H1 (cell line): Measurements from ENCODE around the gene PPM1L. TPM values are rescaled to one million over a fixed set of nuclear protein-coding genes. Genes with fewer than 3 reads are reported as not detected.

Experiments used
- CTCF ChIA-PET: fragments of 300-600 bp; sonication (Branson Sonifier 250); formaldehyde crosslinking; loops from one replicate; lab custom pipeline; 2021; ENCODE audit not compliant: partially characterized antibody; lab: Charles Lee
- POLR2A ChIA-PET: fragments of 300-600 bp; sonication (Branson Sonifier 250); formaldehyde crosslinking; loops from one replicate; lab custom pipeline; 2021; ENCODE audit warnings: inconsistent platforms; ENCODE audit not compliant: partially characterized antibody; lab: Charles Lee
- DNase-seq, 2 experiments: peaks; one replicate each; pipeline versions ENCODE4 v3.0.0 to v3.0.0-alpha.2; 2010 to 2022; ENCODE audit warnings: low spot score in 2 of 2, low read depth in 1 of 2, mixed read lengths in 1 of 2
- FAIRE-seq: peaks from 2 replicates; lab custom pipeline; 2011; peaks lifted over from hg19 to GRCh38; lab: Jason Lieb, UNC
- H2AFZ ChIP-seq: 2 replicates; pipeline ENCODE4 v1.8.1; 2012; ENCODE audit warnings: low read length, inconsistent platforms
- H2AK5ac ChIP-seq: 2 replicates; pipeline ENCODE4 v1.6.1; 2013; ENCODE audit warnings: low read depth, low read length
- H2BK120ac ChIP-seq: replicated peaks from 2 replicates; pipeline ENCODE3; 2013; ENCODE audit warnings: low read depth, low read length, inconsistent platforms
- H2BK12ac ChIP-seq: 2 replicates; pipeline ENCODE4 v1.6.1; 2013; ENCODE audit warnings: low read depth, low read length
- H2BK15ac ChIP-seq: 2 replicates; pipeline ENCODE4 v1.6.1; 2013; ENCODE audit warnings: low read length
- H2BK20ac ChIP-seq: 2 replicates; pipeline ENCODE4 v1.6.1; 2013; ENCODE audit warnings: low read length
- H2BK5ac ChIP-seq: 2 replicates; pipeline ENCODE4 v1.6.1; 2013; ENCODE audit warnings: low read depth, low read length
- H3K14ac ChIP-seq: 2 replicates; pipeline ENCODE4 v1.6.1; 2013; ENCODE audit warnings: inconsistent platforms; ENCODE audit not compliant: insufficient read length
- H3K18ac ChIP-seq: 2 replicates; pipeline ENCODE4 v1.6.1; 2013; ENCODE audit warnings: low read length; ENCODE audit errors: extremely low read depth
- H3K23ac ChIP-seq: 2 replicates; pipeline ENCODE4 v1.6.1; 2013; ENCODE audit warnings: inconsistent platforms; ENCODE audit not compliant: insufficient read length
- H3K23me2 ChIP-seq: 2 replicates; pipeline ENCODE4 v1.6.1; 2013; ENCODE audit warnings: low read depth, low read length
- H3K27ac ChIP-seq: 2 replicates; pipeline ENCODE4 v1.6.1; 2011; ENCODE audit warnings: low read depth, low read length, inconsistent platforms
- H3K27me3 ChIP-seq, 4 experiments: replicated peaks in 1 of 4; 1 replicate in 1 of 4; 2 replicates in 3 of 4; pipeline versions ENCODE4 v1.6.1 to v1.8.1; 2011 to 2013; ENCODE audit warnings: low read length in 3 of 4, mild to moderate bottlenecking in 3 of 4, inconsistent platforms in 2 of 4, mixed read lengths in 2 of 4, moderate library complexity in 1 of 4; ENCODE audit not compliant: control insufficient read depth in 3 of 4, insufficient read depth in 3 of 4; ENCODE audit errors: extremely low read depth in 1 of 4
- H3K36me3 ChIP-seq, 4 experiments: 2 replicates each; pipeline versions ENCODE4 v1.6.1 to v1.8.1; 2011 to 2013; ENCODE audit warnings: mild to moderate bottlenecking in 4 of 4, low read length in 3 of 4, moderate library complexity in 2 of 4, control low read depth in 1 of 4, inconsistent platforms in 1 of 4; ENCODE audit not compliant: insufficient read depth in 4 of 4, control insufficient read depth in 2 of 4
- H3K4ac ChIP-seq: replicated peaks from 2 replicates; pipeline ENCODE3; 2013; ENCODE audit warnings: low read length, low read depth, mixed read lengths, inconsistent platforms; ENCODE audit not compliant: insufficient read length
- H3K4me1 ChIP-seq, 4 experiments: replicated peaks in 1 of 4; 1 replicate in 1 of 4; 2 replicates in 3 of 4; pipeline versions ENCODE4 v1.6.1 to v1.8.1; 2011 to 2013; ENCODE audit warnings: low read length in 3 of 4, inconsistent platforms in 2 of 4, mixed read lengths in 1 of 4; ENCODE audit not compliant: insufficient read depth in 4 of 4, control insufficient read depth in 3 of 4
- H3K4me2 ChIP-seq, 2 experiments: 2 replicates each; pipeline versions ENCODE4 v1.6.1 to v1.8.1; 2011 to 2013; ENCODE audit warnings: low read depth in 2 of 2, low read length in 2 of 2, control low read depth in 1 of 2, inconsistent platforms in 1 of 2, mild to moderate bottlenecking in 1 of 2; ENCODE audit not compliant: insufficient read depth in 1 of 2
- H3K4me3 ChIP-seq, 4 experiments: fragments of 200-600, 300-600 bp in 1 of 4; sonication (generic), shearing (Covaris generic), sonication (Bioruptor Twin) in 1 of 4; 2 replicates each; pipeline versions ENCODE4 v1.5.1 to v1.8.1; 2011 to 2016; ENCODE audit warnings: low read length in 4 of 4, low read depth in 3 of 4, control low read depth in 2 of 4, inconsistent platforms in 2 of 4, mild to moderate bottlenecking in 2 of 4, mixed read lengths in 1 of 4, moderate library complexity in 1 of 4; ENCODE audit not compliant: insufficient read depth in 2 of 4; ENCODE audit errors: extremely low read depth in 1 of 4
- H3K56ac ChIP-seq: replicated peaks from 2 replicates; pipeline ENCODE3; 2013; ENCODE audit warnings: low read depth, mild to moderate bottlenecking, mixed read lengths, low read length, inconsistent platforms; ENCODE audit not compliant: insufficient read length
- H3K79me1 ChIP-seq: 2 replicates; pipeline ENCODE4 v1.6.1; 2013; ENCODE audit warnings: low read depth, low read length, control low read depth
- H3K79me2 ChIP-seq, 2 experiments: 2 replicates each; pipeline versions ENCODE4 v1.6.1 to v1.8.1; 2012 to 2013; ENCODE audit warnings: low read length in 2 of 2, mild to moderate bottlenecking in 2 of 2, inconsistent platforms in 1 of 2; ENCODE audit not compliant: insufficient read depth in 2 of 2, control insufficient read depth in 1 of 2
- H3K9ac ChIP-seq, 4 experiments: replicated peaks in 1 of 4; 1 replicate in 1 of 4; 2 replicates in 3 of 4; pipeline versions ENCODE4 v1.6.1 to v1.8.1; 2011 to 2013; ENCODE audit warnings: low read depth in 3 of 4, low read length in 3 of 4, control low read depth in 2 of 4, mild to moderate bottlenecking in 2 of 4, moderate library complexity in 2 of 4, inconsistent platforms in 1 of 4; ENCODE audit errors: extremely low read depth in 1 of 4
- H3K9me3 ChIP-seq, 2 experiments: 2 replicates each; pipeline versions ENCODE4 v1.6.1 to v1.8.1; 2012 to 2013; ENCODE audit warnings: mild to moderate bottlenecking in 2 of 2, moderate library complexity in 2 of 2, control low read depth in 1 of 2, inconsistent platforms in 1 of 2, low read depth in 1 of 2, low read length in 1 of 2, mixed read lengths in 1 of 2; ENCODE audit not compliant: insufficient read depth in 2 of 2
- H4K20me1 ChIP-seq, 2 experiments: replicated peaks in 1 of 2; 2 replicates each; pipeline versions ENCODE3 to v1.8.1; 2011 to 2013; ENCODE audit warnings: inconsistent platforms in 2 of 2, low read length in 2 of 2, mild to moderate bottlenecking in 1 of 2; ENCODE audit not compliant: insufficient read depth in 2 of 2, control insufficient read depth in 1 of 2
- H4K5ac ChIP-seq: 2 replicates; pipeline ENCODE4 v1.6.1; 2013; ENCODE audit warnings: low read length, low read depth, mixed read lengths, inconsistent platforms; ENCODE audit not compliant: insufficient read length
- H4K8ac ChIP-seq: 2 replicates; pipeline ENCODE4 v1.8.0; 2013; ENCODE audit warnings: mild to moderate bottlenecking, moderate library complexity, low read length, inconsistent platforms; ENCODE audit not compliant: insufficient read depth; ENCODE audit errors: extremely low read depth
- H4K91ac ChIP-seq: replicated peaks from 2 replicates; pipeline ENCODE3; 2013; ENCODE audit warnings: low read length, mixed read lengths, inconsistent platforms; ENCODE audit not compliant: insufficient read length
- CTBP2 ChIP-seq: IDR thresholded peaks from 2 replicates; pipeline ENCODE4 v1.7.0; 2011; ENCODE audit warnings: borderline replicate concordance, mild to moderate bottlenecking, moderate library complexity, mixed read lengths, low read length; ENCODE audit not compliant: insufficient read depth, insufficient read length
- KDM1A ChIP-seq: fragments of 200-600, 300-600 bp; sonication (generic); IDR thresholded peaks from 2 replicates; pipeline ENCODE4 v1.7.1; 2016; ENCODE audit warnings: mild to moderate bottlenecking, low read length, borderline replicate concordance
- PHF8 ChIP-seq: fragments of 200-600 bp; sonication (generic); conservative IDR thresholded peaks from 2 replicates; pipeline ENCODE4 v1.7.1; 2012; ENCODE audit warnings: low read depth, mild to moderate bottlenecking, inconsistent platforms, low read length, moderate library complexity
- WGBS, 2 experiments: shearing (Covaris generic) in 1 of 2; methylation state at CpG; one replicate each; pipeline versions ENCODE4 v1.1.6 to v1.1.7; 2013 to 2015; ENCODE audit warnings: low lambda C conversion rate in 2 of 2, mixed read lengths in 2 of 2, inconsistent platforms in 1 of 2, low coverage in 1 of 2, missing lambda C conversion rate in 1 of 2; ENCODE audit not compliant: insufficient replicate concordance in 2 of 2, insufficient coverage in 1 of 2, insufficient read length in 1 of 2; ENCODE audit errors: extremely low coverage in 1 of 2, missing lambda C conversion rate in 1 of 2; 5-methylcytosine and 5-hydroxymethylcytosine counted together
- polyA plus RNA-seq, 7 experiments: library from polyadenylated mRNA; depleted of rRNA in 3 of 7; stranded (reverse) in 5 of 7; unstranded in 2 of 7; fragments of >200 nt in 5 of 7; fragments of 200-250 nt in 2 of 7; gene quantifications; 1 replicate in 5 of 7; 2 replicates in 1 of 7; 4 replicates in 1 of 7; pipeline versions ENCODE4 v1.2.1 to v1.2.3, GENCODE V29; 2011 to 2013; ENCODE audit warnings: missing spikeins in 2 of 7, mixed read lengths in 2 of 7
- total RNA-seq: library from RNA; stranded (reverse); fragmentation: NEBNext Ultra II Directional; extraction: Animal tissue kit (Norgen Biotek cat#: 25700); gene quantifications from 2 replicates; pipeline ENCODE4 v1.2.1, GENCODE V29; 2021
- TF ChIP-seq, protein P1 (sequence below): IDR thresholded peaks from 2 replicates; pipeline ENCODE4 v1.6.1; 2012; ENCODE audit warnings: inconsistent platforms

Gene PPM1L
- total and polyA plus RNA-seq, 2 of the 8 experiments (the other 6 are each of a cell fraction or from before 2014, with no cell fraction given): 2.8 to 18.1 TPM

DNA sequence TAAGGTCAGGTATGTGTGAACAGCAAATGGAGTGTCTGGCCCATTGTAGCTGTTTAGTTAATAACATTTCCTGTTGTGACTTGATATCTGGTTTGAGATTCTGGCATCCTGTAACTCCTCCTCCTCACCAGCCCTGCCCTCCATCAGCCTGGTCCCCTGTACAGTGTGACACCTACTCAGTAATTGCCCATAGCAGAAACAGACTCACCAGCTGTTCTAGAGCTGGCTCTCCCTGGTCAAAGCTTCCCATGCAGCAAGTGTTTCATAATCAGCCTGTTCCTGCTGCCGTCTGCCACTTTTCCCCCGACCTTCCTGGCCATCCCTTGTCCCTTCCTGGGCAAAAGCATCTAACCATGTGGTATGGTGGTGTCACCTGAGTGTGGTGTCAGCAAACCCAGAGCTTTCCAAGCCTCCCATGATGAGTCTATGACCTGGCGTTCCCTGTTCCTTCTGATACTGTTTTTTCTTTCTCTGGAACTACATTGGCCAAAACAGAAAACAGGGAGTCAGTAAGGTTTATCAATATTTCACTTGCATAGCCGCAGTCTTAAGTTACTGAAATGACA, 293.7 kb downstream of the PPM1L start:
- 81% methylated on average over 4 of the region's 4 CpGs; no CpG with 5 or more reads in 1 of the 2 experiments for WGBS, 2 experiments
- no peak overlapping the region for H3K56ac ChIP-seq
- no peak overlapping the region for H2BK120ac ChIP-seq
- DNase-seq (no peak), FAIRE-seq (no peak)
- H2BK12ac ChIP-seq: no peak overlapping the region
- no peak overlapping the region for H3K4ac ChIP-seq
- TF ChIP-seq CTBP2: no peak
- TF ChIP-seq, protein P1, sequence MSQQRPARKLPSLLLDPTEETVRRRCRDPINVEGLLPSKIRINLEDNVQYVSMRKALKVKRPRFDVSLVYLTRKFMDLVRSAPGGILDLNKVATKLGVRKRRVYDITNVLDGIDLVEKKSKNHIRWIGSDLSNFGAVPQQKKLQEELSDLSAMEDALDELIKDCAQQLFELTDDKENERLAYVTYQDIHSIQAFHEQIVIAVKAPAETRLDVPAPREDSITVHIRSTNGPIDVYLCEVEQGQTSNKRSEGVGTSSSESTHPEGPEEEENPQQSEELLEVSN: no peak
- no peak for TF ChIP-seq KDM1A
- no peak for TF ChIP-seq PHF8
- H3K36me3 ChIP-seq: peaks cover 0 to 3% (median 0%) of the 10 kb centered on the region in 4 experiments; a peak in 1 of 8 replicates
- H3K4me1 ChIP-seq: no peaks in the 10 kb centered on the region
- ChIA-PET POLR2A (no interaction called here), CTCF (no interaction called here)
- no peaks in the 10 kb centered on the region for H3K79me1 ChIP-seq
- no peaks in the 10 kb centered on the region for H3K79me2 ChIP-seq
- H3K4me3 ChIP-seq: no peak overlapping the region
- no peak overlapping the region for H3K23ac ChIP-seq
- no peak overlapping the region for H2BK5ac ChIP-seq
- H2AFZ ChIP-seq: no peak overlapping the region
- no peak overlapping the region for H4K8ac ChIP-seq
- no peak overlapping the region for H4K5ac ChIP-seq
- no peaks in the 10 kb centered on the region for H3K23me2 ChIP-seq
- H2AK5ac ChIP-seq: no peak overlapping the region
- no peak overlapping the region for H2BK15ac ChIP-seq
- H2BK20ac ChIP-seq: no peak overlapping the region
- no peak overlapping the region for H3K18ac ChIP-seq
- H4K91ac ChIP-seq: no peak overlapping the region
- H4K20me1 ChIP-seq: no peaks in the 10 kb centered on the region
- no peaks in the 10 kb centered on the region for H3K27me3 ChIP-seq
- H3K9me3 ChIP-seq: no peaks in the 10 kb centered on the region
- no peak overlapping the region for H3K27ac ChIP-seq
- H3K9ac ChIP-seq: no peak overlapping the region
- H3K4me2 ChIP-seq: no peak overlapping the region
- no peak overlapping the region for H3K14ac ChIP-seq
